HepG2 (cell line): ENCODE results near the gene TRIM72. TPM values are rescaled to one million over a fixed set of nuclear protein-coding genes. Genes with fewer than 3 reads are reported as not detected.

Experiments used
- ATAC-seq: fragments of 200-7000 bp; cut with Tn5 transposase; 3 replicates; pipeline ENCODE4 v1.9.1; 2020; ENCODE audit warnings: mild to moderate bottlenecking, moderate library complexity
- BruUV-seq: library from RNA; stranded (reverse); fragments of 400-500 nt; replicated peaks from 2 replicates; lab custom pipeline; 2021; lab: Mats Ljungman, UMichigan
- CTCF ChIA-PET: fragments of 300-600 bp; formaldehyde crosslinking; extraction: SDS; loops from one replicate; lab custom pipeline; 2021; ENCODE audit warnings: low total read pairs, inconsistent platforms, low intra/inter-chr PET ratio; lab: Yijun Ruan, JAX
- POLR2A ChIA-PET: fragments of 350-600 bp; sonication (Branson Sonifier 250); formaldehyde crosslinking; loops from one replicate; lab custom pipeline; 2020; ENCODE audit warnings: antibody characterized with exemption, inconsistent platforms; lab: Yijun Ruan, JAX
- DNase-seq: peaks from one replicate; pipeline ENCODE4 v3.0.0-alpha.2; 2015; ENCODE audit warnings: low spot score
- FAIRE-seq: peaks from 3 replicates; lab custom pipeline; 2011; peaks lifted over from hg19 to GRCh38; lab: Jason Lieb, UNC
- H2AFZ ChIP-seq: one replicate; pipeline ENCODE4 v1.6.1; 2011; ENCODE audit warnings: low read length, inconsistent platforms
- H3K27ac ChIP-seq: fragments of 300-600 bp; 3 replicates; pipeline ENCODE4 v1.8.0; 2011; ENCODE audit warnings: mixed run types, mild to moderate bottlenecking, mixed read lengths, low read length, inconsistent platforms; ENCODE audit not compliant: insufficient read depth; ENCODE audit errors: extremely low read length
- H3K27me3 ChIP-seq, 2 experiments: fragments of 200-600 bp in 1 of 2; 2 replicates in 1 of 2; 3 replicates in 1 of 2; pipeline versions ENCODE4 v1.6.0 to v1.8.0; 2011; ENCODE audit warnings: low read length in 2 of 2, mild to moderate bottlenecking in 2 of 2, moderate library complexity in 2 of 2, inconsistent platforms in 1 of 2; ENCODE audit not compliant: insufficient read depth in 2 of 2, control insufficient read depth in 1 of 2
- H3K36me3 ChIP-seq, 2 experiments: fragments of 200-600 bp in 1 of 2; replicated peaks in 1 of 2; 2 replicates in 1 of 2; 3 replicates in 1 of 2; pipeline versions ENCODE4 v1.5.1 to v1.8.0; 2011; ENCODE audit warnings: low read length in 2 of 2, inconsistent platforms in 1 of 2; ENCODE audit not compliant: insufficient read depth in 2 of 2, control insufficient read depth in 1 of 2
- H3K4me1 ChIP-seq: 2 replicates; pipeline ENCODE4 v1.5.1; 2012; ENCODE audit warnings: low read length, inconsistent platforms; ENCODE audit not compliant: insufficient read depth
- H3K4me2 ChIP-seq: 2 replicates; pipeline ENCODE4 v1.6.0; 2011; ENCODE audit warnings: low read depth, low read length, inconsistent platforms
- H3K4me3 ChIP-seq, 3 experiments: fragments of 200-600 bp in 1 of 3; sonication (generic), shearing (Covaris generic) in 1 of 3; replicated peaks in 1 of 3; 2 replicates each; pipeline ENCODE4 v1.5.1; 2011 to 2016; ENCODE audit warnings: low read length in 3 of 3, inconsistent platforms in 2 of 3, low read depth in 2 of 3, mild to moderate bottlenecking in 2 of 3, control low read depth in 1 of 3, mixed read lengths in 1 of 3; ENCODE audit not compliant: insufficient read depth in 1 of 3
- H3K79me2 ChIP-seq: one replicate; pipeline ENCODE4 v1.6.1; 2011; ENCODE audit warnings: low read length, inconsistent platforms; ENCODE audit not compliant: insufficient read depth
- H3K9ac ChIP-seq: 2 replicates; pipeline ENCODE4 v1.6.0; 2011; ENCODE audit warnings: mild to moderate bottlenecking, low read depth, low read length, inconsistent platforms; ENCODE audit not compliant: insufficient read depth
- H3K9me3 ChIP-seq: 2 replicates; pipeline ENCODE4 v1.5.1; 2012; ENCODE audit warnings: mild to moderate bottlenecking, low read length
- H4K20me1 ChIP-seq: 2 replicates; pipeline ENCODE4 v1.6.0; 2011; ENCODE audit warnings: inconsistent platforms, mild to moderate bottlenecking, low read length, moderate library complexity; ENCODE audit not compliant: insufficient read depth
- EHMT2 ChIP-seq: fragments of 200-600 bp; sonication (generic); IDR thresholded peaks from 2 replicates; pipeline ENCODE4 v1.7.0; 2017; ENCODE audit warnings: antibody characterized with exemption, low read depth, low read length, borderline replicate concordance
- HDAC2 ChIP-seq: sonication (generic); formaldehyde crosslinking; IDR thresholded peaks from 2 replicates; pipeline ENCODE4 v1.4.0; 2020; ENCODE audit warnings: missing genetic modification reagents
- HMG20A ChIP-seq: IDR thresholded peaks from 2 replicates; pipeline ENCODE4 v1.6.1; 2016; ENCODE audit warnings: borderline replicate concordance
- HOXD1 ChIP-seq: sonication (generic); formaldehyde crosslinking; IDR thresholded peaks from 2 replicates; pipeline ENCODE4 v1.5.0; 2020; ENCODE audit warnings: missing genetic modification reagents
- NR2C2 ChIP-seq: sonication (generic); formaldehyde crosslinking; IDR thresholded peaks from 2 replicates; pipeline ENCODE4 v1.4.0; 2020; ENCODE audit warnings: missing genetic modification reagents, mild to moderate bottlenecking, moderate library complexity, borderline replicate concordance
- NR2F6 ChIP-seq, 2 experiments: IDR thresholded peaks; 2 replicates each; pipeline ENCODE4 v1.6.1; 2016; ENCODE audit warnings: antibody characterized with exemption in 1 of 2, mild to moderate bottlenecking in 1 of 2
- ZBTB21 ChIP-seq: sonication (generic); formaldehyde crosslinking; IDR thresholded peaks from 2 replicates; pipeline ENCODE4 v1.4.0; 2020; ENCODE audit warnings: missing genetic modification reagents
- ZFP36L1 ChIP-seq: sonication (generic); formaldehyde crosslinking; IDR thresholded peaks from 2 replicates; pipeline ENCODE4 v1.8.0; 2022; ENCODE audit warnings: mild to moderate bottlenecking, missing genetic modification reagents, moderate library complexity
- ZFP41 ChIP-seq: sonication (generic); formaldehyde crosslinking; IDR thresholded peaks from 2 replicates; pipeline ENCODE4 v1.4.0; 2020; ENCODE audit warnings: mild to moderate bottlenecking, missing genetic modification reagents, borderline replicate concordance
- ZIK1 ChIP-seq: sonication (generic); formaldehyde crosslinking; IDR thresholded peaks from 2 replicates; pipeline ENCODE4 v1.5.0; 2020; ENCODE audit warnings: mild to moderate bottlenecking, low read depth, missing genetic modification reagents, borderline replicate concordance
- ZNF10 ChIP-seq: sonication (generic); formaldehyde crosslinking; IDR thresholded peaks from 2 replicates; pipeline ENCODE4 v1.4.0; 2020; ENCODE audit warnings: mild to moderate bottlenecking, low read depth, missing genetic modification reagents, borderline replicate concordance
- ZNF292 ChIP-seq: sonication (generic); formaldehyde crosslinking; IDR thresholded peaks from 2 replicates; pipeline ENCODE4 v1.8.1; 2022; ENCODE audit warnings: mild to moderate bottlenecking, low read depth, missing genetic modification reagents, borderline replicate concordance
- ZNF446 ChIP-seq: sonication (generic); formaldehyde crosslinking; IDR thresholded peaks from 2 replicates; pipeline ENCODE4 v1.5.0; 2020; ENCODE audit warnings: mild to moderate bottlenecking, missing genetic modification reagents
- ZNF629 ChIP-seq: sonication (generic); formaldehyde crosslinking; conservative IDR thresholded peaks from 2 replicates; pipeline ENCODE4 v1.5.0; 2020; ENCODE audit warnings: missing genetic modification reagents
- ZNF709 ChIP-seq: sonication (generic); formaldehyde crosslinking; IDR thresholded peaks from 2 replicates; pipeline ENCODE4 v1.5.0; 2020; ENCODE audit warnings: mild to moderate bottlenecking, missing genetic modification reagents
- ZSCAN9 ChIP-seq: IDR thresholded peaks from 2 replicates; pipeline ENCODE4 v1.6.1; 2016; ENCODE audit warnings: borderline replicate concordance
- WGBS: methylation state at CpG from one replicate; pipeline ENCODE4 v1.1.6; 2017; ENCODE audit warnings: low lambda C conversion rate; 5-methylcytosine and 5-hydroxymethylcytosine counted together
- in situ Hi-C: cut with HindIII; loops from 2 replicates; pipeline ENCODE4 v1.10.0; 2017; ENCODE audit warnings: low pct_unique_long_range_greater_than_20kb; ENCODE audit not compliant: extremely low pct_ligation_motif_present
- intact Hi-C: fragments of 100-400 bp; cut with micrococcal nuclease; formaldehyde crosslinking; loops from one replicate; pipeline ENCODE4 v1.10.0; 2022; ENCODE audit not compliant: unreplicated experiment
- polyA plus RNA-seq, 8 experiments: library from polyadenylated mRNA; depleted of rRNA in 3 of 8; stranded (reverse) in 7 of 8; unstranded in 1 of 8; fragments of >200 nt; fragmentation: Illumina TruSeq in 4 of 8; extraction: Trizol in 4 of 8; gene quantifications; 2 replicates each; pipeline versions ENCODE4 v1.2.1 to v1.2.3, GENCODE V29; 2011 to 2016; ENCODE audit warnings: low read depth in 4 of 8, missing spikeins in 1 of 8, mixed read lengths in 1 of 8; ENCODE audit not compliant: insufficient read depth in 1 of 8
- total RNA-seq, 5 experiments: library from RNA; depleted of rRNA; stranded (reverse); fragments of >200 nt; fragmentation: Illumina TruSeq; extraction: Trizol; gene quantifications; 2 replicates each; pipeline ENCODE4 v1.2.3, GENCODE V29; 2016; ENCODE audit warnings: low read depth in 1 of 5
- TF ChIP-seq, protein P1 (sequence below): sonication (generic); formaldehyde crosslinking; IDR thresholded peaks from 2 replicates; pipeline ENCODE4 v1.4.0; 2020; ENCODE audit warnings: missing genetic modification reagents, mild to moderate bottlenecking, borderline replicate concordance
- TF ChIP-seq, protein P2 (sequence below): sonication (generic); formaldehyde crosslinking; IDR thresholded peaks from 2 replicates; pipeline ENCODE4 v1.4.0; 2020; ENCODE audit warnings: mild to moderate bottlenecking, missing genetic modification reagents
- TF ChIP-seq, protein P3 (sequence below): sonication (generic); formaldehyde crosslinking; IDR thresholded peaks from 2 replicates; pipeline ENCODE4 v1.9.0; 2021; ENCODE audit warnings: missing genetic modification reagents, borderline replicate concordance

The TRIM72 gene
- total and polyA plus RNA-seq, 2 of the 13 experiments (the other 11 are each of a cell fraction or from before 2014, with no cell fraction given) = not detected

DNA sequence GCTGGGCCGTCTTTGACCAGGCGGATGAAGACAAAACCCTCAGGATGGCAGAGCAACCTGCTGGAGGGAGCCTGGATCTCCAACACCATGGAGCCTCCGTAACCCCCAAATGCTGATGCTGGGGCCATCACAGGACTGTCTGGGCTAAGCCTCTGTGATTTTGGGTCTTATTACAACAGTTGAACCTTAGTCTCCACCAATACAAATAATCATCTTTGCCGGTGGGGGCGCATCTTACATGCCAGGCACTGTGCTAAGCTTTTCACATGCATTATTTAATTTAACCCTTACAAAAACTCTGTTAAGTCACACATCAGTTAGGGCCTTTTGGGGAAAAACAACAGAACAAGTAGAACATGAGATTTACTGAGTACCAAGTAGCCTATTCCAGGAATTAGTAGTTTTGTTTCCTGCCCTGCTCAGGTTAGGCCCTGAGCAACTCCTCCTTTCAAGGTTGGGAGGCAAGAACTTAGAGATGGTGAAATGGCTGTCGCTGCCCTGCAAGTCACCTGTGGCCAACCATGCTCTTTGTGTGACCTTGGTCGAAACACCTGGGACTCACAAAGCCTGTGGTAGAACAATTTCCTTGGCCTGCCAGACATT is 37.0 kb downstream of the TRIM72 start (continued):
- TF ChIP-seq NR2C2 (CRISPR knock-in tag) (no peak), HOXD1 (CRISPR knock-in tag) (no peak), NR2F6 (IDR thresholded peaks at IDR 0.05) (no peak), NR2F6 (CRISPR knock-in tag; IDR thresholded peaks at IDR 0.05) (no peak), ZNF446 (no peak), ZFP41 (CRISPR knock-in tag) (no peak), ZIK1 (no peak), HMG20A (CRISPR knock-in tag) (no peak), ZBTB21 (CRISPR knock-in tag) (no peak)
- TF ChIP-seq, protein P1, sequence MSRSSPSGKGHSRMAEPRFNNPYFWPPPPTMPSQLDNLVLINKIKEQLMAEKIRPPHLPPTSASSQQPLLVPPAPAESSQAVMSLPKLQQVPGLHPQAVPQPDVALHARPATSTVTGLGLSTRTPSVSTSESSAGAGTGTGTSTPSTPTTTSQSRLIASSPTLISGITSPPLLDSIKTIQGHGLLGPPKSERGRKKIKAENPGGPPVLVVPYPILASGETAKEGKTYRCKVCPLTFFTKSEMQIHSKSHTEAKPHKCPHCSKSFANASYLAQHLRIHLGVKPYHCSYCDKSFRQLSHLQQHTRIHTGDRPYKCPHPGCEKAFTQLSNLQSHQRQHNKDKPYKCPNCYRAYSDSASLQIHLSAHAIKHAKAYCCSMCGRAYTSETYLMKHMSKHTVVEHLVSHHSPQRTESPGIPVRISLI = no peak
- TF ChIP-seq, protein P2, sequence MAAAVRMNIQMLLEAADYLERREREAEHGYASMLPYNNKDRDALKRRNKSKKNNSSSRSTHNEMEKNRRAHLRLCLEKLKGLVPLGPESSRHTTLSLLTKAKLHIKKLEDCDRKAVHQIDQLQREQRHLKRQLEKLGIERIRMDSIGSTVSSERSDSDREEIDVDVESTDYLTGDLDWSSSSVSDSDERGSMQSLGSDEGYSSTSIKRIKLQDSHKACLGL (CRISPR knock-in tag) = no peak

DNA sequence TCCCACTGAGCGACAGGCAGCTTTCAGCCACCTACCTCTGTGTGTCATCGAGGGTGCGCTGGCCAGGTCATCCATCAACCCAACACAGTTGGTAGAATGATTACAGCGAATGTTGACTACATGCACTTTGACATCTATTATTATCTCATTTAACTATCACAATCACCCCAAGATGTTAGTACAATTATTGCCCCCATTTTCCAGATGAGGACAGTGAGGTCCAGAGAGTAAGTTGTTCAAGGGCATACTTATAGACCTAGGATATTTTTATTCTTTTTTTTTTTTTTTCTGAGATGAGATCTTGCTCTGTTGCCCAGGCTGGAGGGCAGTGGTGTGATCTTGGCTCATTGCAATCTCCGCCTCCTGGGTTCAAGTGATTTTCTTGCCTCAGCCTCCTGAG is 37.5 kb downstream of the TRIM72 start:
- CTCF ChIA-PET = no interaction called here
- BruUV-seq = no TSS peak

More for the DNA sequence above, 37.5 kb downstream of the TRIM72 start:
- H4K20me1 ChIP-seq = no peaks in the 10 kb centered on the region
- POLR2A ChIA-PET = no interaction called here
- H3K4me3 ChIP-seq = no peak overlapping the region
- no peak overlapping the region for H2AFZ ChIP-seq
- intact Hi-C loops = no loop called here
- H3K9me3 ChIP-seq = no peaks in the 10 kb centered on the region
- FAIRE-seq (no peak), DNase-seq (no peak), ATAC-seq (no peak)
- WGBS = 91% methylated on average over 5 of the region's 5 CpGs
- no peak overlapping the region for H3K9ac ChIP-seq
- no peak overlapping the region for H3K27ac ChIP-seq
- H3K4me2 ChIP-seq = no peak overlapping the region
- no peaks in the 10 kb centered on the region for H3K36me3 ChIP-seq
- H3K79me2 ChIP-seq = no peaks in the 10 kb centered on the region
- peaks cover under 1 to 2% of the 10 kb centered on the region in 2 experiments; a peak in 2 of 5 replicates for H3K27me3 ChIP-seq
- peaks cover 10% of the 10 kb centered on the region for H3K4me1 ChIP-seq
- TF ChIP-seq ZFP36L1 (CRISPR knock-in tag) (no peak), EHMT2 (no peak), ZNF292 (CRISPR knock-in tag) (no peak), ZNF10 (no peak), HDAC2 (CRISPR knock-in tag) (no peak), ZNF709 (CRISPR knock-in tag) (no peak), ZNF629 (CRISPR knock-in tag) (peak; percentile 66), ZSCAN9 (CRISPR knock-in tag) (no peak)
- TF ChIP-seq, protein P3, sequence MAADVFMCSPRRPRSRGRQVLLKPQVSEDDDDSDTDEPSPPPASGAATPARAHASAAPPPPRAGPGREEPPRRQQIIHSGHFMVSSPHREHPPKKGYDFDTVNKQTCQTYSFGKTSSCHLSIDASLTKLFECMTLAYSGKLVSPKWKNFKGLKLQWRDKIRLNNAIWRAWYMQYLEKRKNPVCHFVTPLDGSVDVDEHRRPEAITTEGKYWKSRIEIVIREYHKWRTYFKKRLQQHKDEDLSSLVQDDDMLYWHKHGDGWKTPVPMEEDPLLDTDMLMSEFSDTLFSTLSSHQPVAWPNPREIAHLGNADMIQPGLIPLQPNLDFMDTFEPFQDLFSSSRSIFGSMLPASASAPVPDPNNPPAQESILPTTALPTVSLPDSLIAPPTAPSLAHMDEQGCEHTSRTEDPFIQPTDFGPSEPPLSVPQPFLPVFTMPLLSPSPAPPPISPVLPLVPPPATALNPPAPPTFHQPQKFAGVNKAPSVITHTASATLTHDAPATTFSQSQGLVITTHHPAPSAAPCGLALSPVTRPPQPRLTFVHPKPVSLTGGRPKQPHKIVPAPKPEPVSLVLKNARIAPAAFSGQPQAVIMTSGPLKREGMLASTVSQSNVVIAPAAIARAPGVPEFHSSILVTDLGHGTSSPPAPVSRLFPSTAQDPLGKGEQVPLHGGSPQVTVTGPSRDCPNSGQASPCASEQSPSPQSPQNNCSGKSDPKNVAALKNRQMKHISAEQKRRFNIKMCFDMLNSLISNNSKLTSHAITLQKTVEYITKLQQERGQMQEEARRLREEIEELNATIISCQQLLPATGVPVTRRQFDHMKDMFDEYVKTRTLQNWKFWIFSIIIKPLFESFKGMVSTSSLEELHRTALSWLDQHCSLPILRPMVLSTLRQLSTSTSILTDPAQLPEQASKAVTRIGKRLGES = no peak
- in situ Hi-C loops = no loop called here
